Ishikawa (cell line): Measurements from ENCODE around the gene ITCH.

ENCODE experiments used
- EGR1 ChIP-seq: IDR thresholded peaks from 2 replicates; pipeline ENCODE4 v1.6.1; 2012
- EP300 ChIP-seq: IDR thresholded peaks from 2 replicates; pipeline ENCODE4 v1.6.1; 2012; ENCODE audit warnings: borderline replicate concordance
- TAF1 ChIP-seq: IDR thresholded peaks from 2 replicates; pipeline ENCODE4 v1.6.1; 2012; ENCODE audit warnings: low read depth, mild to moderate bottlenecking

GRCh38 chr20:34553366-34553867 lies 190.3 kb downstream of the ITCH start:
- TF ChIP-seq EP300 (no peak), TAF1 (no peak), EGR1 (no peak)
